H1 (cell line): ENCODE results near the gene RAB30. TPM values are rescaled to one million over a fixed set of nuclear protein-coding genes. Genes with fewer than 3 reads are reported as not detected.

Source experiments
- CTCF ChIA-PET: fragments of 300-600 bp; sonication (Branson Sonifier 250); formaldehyde crosslinking; loops from one replicate; lab custom pipeline; 2021; ENCODE audit not compliant: partially characterized antibody; lab: Charles Lee
- POLR2A ChIA-PET: fragments of 300-600 bp; sonication (Branson Sonifier 250); formaldehyde crosslinking; loops from one replicate; lab custom pipeline; 2021; ENCODE audit warnings: inconsistent platforms; ENCODE audit not compliant: partially characterized antibody; lab: Charles Lee
- DNase-seq, 2 experiments: peaks; one replicate each; pipeline versions ENCODE4 v3.0.0 to v3.0.0-alpha.2; 2010 to 2022; ENCODE audit warnings: low spot score in 2 of 2, low read depth in 1 of 2, mixed read lengths in 1 of 2
- FAIRE-seq: peaks from 2 replicates; lab custom pipeline; 2011; peaks lifted over from hg19 to GRCh38; lab: Jason Lieb, UNC
- H2AFZ ChIP-seq: 2 replicates; pipeline ENCODE4 v1.8.1; 2012; ENCODE audit warnings: low read length, inconsistent platforms
- H2AK5ac ChIP-seq: 2 replicates; pipeline ENCODE4 v1.6.1; 2013; ENCODE audit warnings: low read depth, low read length
- H2BK120ac ChIP-seq: replicated peaks from 2 replicates; pipeline ENCODE3; 2013; ENCODE audit warnings: low read depth, low read length, inconsistent platforms
- H2BK12ac ChIP-seq: 2 replicates; pipeline ENCODE4 v1.6.1; 2013; ENCODE audit warnings: low read depth, low read length
- H2BK15ac ChIP-seq: 2 replicates; pipeline ENCODE4 v1.6.1; 2013; ENCODE audit warnings: low read length
- H2BK20ac ChIP-seq: 2 replicates; pipeline ENCODE4 v1.6.1; 2013; ENCODE audit warnings: low read length
- H2BK5ac ChIP-seq: 2 replicates; pipeline ENCODE4 v1.6.1; 2013; ENCODE audit warnings: low read depth, low read length
- H3K14ac ChIP-seq: 2 replicates; pipeline ENCODE4 v1.6.1; 2013; ENCODE audit warnings: inconsistent platforms; ENCODE audit not compliant: insufficient read length
- H3K18ac ChIP-seq: 2 replicates; pipeline ENCODE4 v1.6.1; 2013; ENCODE audit warnings: low read length; ENCODE audit errors: extremely low read depth
- H3K23ac ChIP-seq: 2 replicates; pipeline ENCODE4 v1.6.1; 2013; ENCODE audit warnings: inconsistent platforms; ENCODE audit not compliant: insufficient read length
- H3K23me2 ChIP-seq: 2 replicates; pipeline ENCODE4 v1.6.1; 2013; ENCODE audit warnings: low read depth, low read length
- H3K27ac ChIP-seq: 2 replicates; pipeline ENCODE4 v1.6.1; 2011; ENCODE audit warnings: low read depth, low read length, inconsistent platforms
- H3K27me3 ChIP-seq, 4 experiments: replicated peaks in 1 of 4; 1 replicate in 1 of 4; 2 replicates in 3 of 4; pipeline versions ENCODE4 v1.6.1 to v1.8.1; 2011 to 2013; ENCODE audit warnings: low read length in 3 of 4, mild to moderate bottlenecking in 3 of 4, inconsistent platforms in 2 of 4, mixed read lengths in 2 of 4, moderate library complexity in 1 of 4; ENCODE audit not compliant: control insufficient read depth in 3 of 4, insufficient read depth in 3 of 4; ENCODE audit errors: extremely low read depth in 1 of 4
- H3K36me3 ChIP-seq, 4 experiments: 2 replicates each; pipeline versions ENCODE4 v1.6.1 to v1.8.1; 2011 to 2013; ENCODE audit warnings: mild to moderate bottlenecking in 4 of 4, low read length in 3 of 4, moderate library complexity in 2 of 4, control low read depth in 1 of 4, inconsistent platforms in 1 of 4; ENCODE audit not compliant: insufficient read depth in 4 of 4, control insufficient read depth in 2 of 4
- H3K4ac ChIP-seq: replicated peaks from 2 replicates; pipeline ENCODE3; 2013; ENCODE audit warnings: low read length, low read depth, mixed read lengths, inconsistent platforms; ENCODE audit not compliant: insufficient read length
- H3K4me1 ChIP-seq, 4 experiments: replicated peaks in 1 of 4; 1 replicate in 1 of 4; 2 replicates in 3 of 4; pipeline versions ENCODE4 v1.6.1 to v1.8.1; 2011 to 2013; ENCODE audit warnings: low read length in 3 of 4, inconsistent platforms in 2 of 4, mixed read lengths in 1 of 4; ENCODE audit not compliant: insufficient read depth in 4 of 4, control insufficient read depth in 3 of 4
- H3K4me2 ChIP-seq, 2 experiments: 2 replicates each; pipeline versions ENCODE4 v1.6.1 to v1.8.1; 2011 to 2013; ENCODE audit warnings: low read depth in 2 of 2, low read length in 2 of 2, control low read depth in 1 of 2, inconsistent platforms in 1 of 2, mild to moderate bottlenecking in 1 of 2; ENCODE audit not compliant: insufficient read depth in 1 of 2
- H3K4me3 ChIP-seq, 4 experiments: fragments of 200-600, 300-600 bp in 1 of 4; sonication (generic), shearing (Covaris generic), sonication (Bioruptor Twin) in 1 of 4; 2 replicates each; pipeline versions ENCODE4 v1.5.1 to v1.8.1; 2011 to 2016; ENCODE audit warnings: low read length in 4 of 4, low read depth in 3 of 4, control low read depth in 2 of 4, inconsistent platforms in 2 of 4, mild to moderate bottlenecking in 2 of 4, mixed read lengths in 1 of 4, moderate library complexity in 1 of 4; ENCODE audit not compliant: insufficient read depth in 2 of 4; ENCODE audit errors: extremely low read depth in 1 of 4
- H3K56ac ChIP-seq: replicated peaks from 2 replicates; pipeline ENCODE3; 2013; ENCODE audit warnings: low read depth, mild to moderate bottlenecking, mixed read lengths, low read length, inconsistent platforms; ENCODE audit not compliant: insufficient read length
- H3K79me1 ChIP-seq: 2 replicates; pipeline ENCODE4 v1.6.1; 2013; ENCODE audit warnings: low read depth, low read length, control low read depth
- H3K79me2 ChIP-seq, 2 experiments: 2 replicates each; pipeline versions ENCODE4 v1.6.1 to v1.8.1; 2012 to 2013; ENCODE audit warnings: low read length in 2 of 2, mild to moderate bottlenecking in 2 of 2, inconsistent platforms in 1 of 2; ENCODE audit not compliant: insufficient read depth in 2 of 2, control insufficient read depth in 1 of 2
- H3K9ac ChIP-seq, 4 experiments: replicated peaks in 1 of 4; 1 replicate in 1 of 4; 2 replicates in 3 of 4; pipeline versions ENCODE4 v1.6.1 to v1.8.1; 2011 to 2013; ENCODE audit warnings: low read depth in 3 of 4, low read length in 3 of 4, control low read depth in 2 of 4, mild to moderate bottlenecking in 2 of 4, moderate library complexity in 2 of 4, inconsistent platforms in 1 of 4; ENCODE audit errors: extremely low read depth in 1 of 4
- H3K9me3 ChIP-seq, 2 experiments: 2 replicates each; pipeline versions ENCODE4 v1.6.1 to v1.8.1; 2012 to 2013; ENCODE audit warnings: mild to moderate bottlenecking in 2 of 2, moderate library complexity in 2 of 2, control low read depth in 1 of 2, inconsistent platforms in 1 of 2, low read depth in 1 of 2, low read length in 1 of 2, mixed read lengths in 1 of 2; ENCODE audit not compliant: insufficient read depth in 2 of 2
- H4K20me1 ChIP-seq, 2 experiments: replicated peaks in 1 of 2; 2 replicates each; pipeline versions ENCODE3 to v1.8.1; 2011 to 2013; ENCODE audit warnings: inconsistent platforms in 2 of 2, low read length in 2 of 2, mild to moderate bottlenecking in 1 of 2; ENCODE audit not compliant: insufficient read depth in 2 of 2, control insufficient read depth in 1 of 2
- H4K5ac ChIP-seq: 2 replicates; pipeline ENCODE4 v1.6.1; 2013; ENCODE audit warnings: low read length, low read depth, mixed read lengths, inconsistent platforms; ENCODE audit not compliant: insufficient read length
- H4K8ac ChIP-seq: 2 replicates; pipeline ENCODE4 v1.8.0; 2013; ENCODE audit warnings: mild to moderate bottlenecking, moderate library complexity, low read length, inconsistent platforms; ENCODE audit not compliant: insufficient read depth; ENCODE audit errors: extremely low read depth
- H4K91ac ChIP-seq: replicated peaks from 2 replicates; pipeline ENCODE3; 2013; ENCODE audit warnings: low read length, mixed read lengths, inconsistent platforms; ENCODE audit not compliant: insufficient read length
- ASH2L ChIP-seq: fragments of 200-600, 300-600 bp; sonication (generic); IDR thresholded peaks from one replicate; pipeline ENCODE4 v1.7.1; 2017; ENCODE audit warnings: low read length
- CHD1 ChIP-seq: IDR thresholded peaks from 2 replicates; pipeline ENCODE4 v1.6.1; 2012; ENCODE audit warnings: low read depth, low read length, improper control_type of control experiment
- HDAC2 ChIP-seq, 2 experiments: fragments of 300-600 bp in 1 of 2; sonication (generic) in 1 of 2; IDR thresholded peaks; 2 replicates each; pipeline ENCODE4 v1.6.1; 2011 to 2012; ENCODE audit warnings: low read depth in 2 of 2, low read length in 2 of 2, mild to moderate bottlenecking in 2 of 2, moderate library complexity in 2 of 2, borderline replicate concordance in 1 of 2, inconsistent platforms in 1 of 2
- KDM1A ChIP-seq: fragments of 200-600, 300-600 bp; sonication (generic); IDR thresholded peaks from 2 replicates; pipeline ENCODE4 v1.7.1; 2016; ENCODE audit warnings: mild to moderate bottlenecking, low read length, borderline replicate concordance
- NANOG ChIP-seq: IDR thresholded peaks from 2 replicates; pipeline ENCODE4 v1.6.1; 2011; ENCODE audit warnings: low read length, low read depth, mild to moderate bottlenecking, inconsistent platforms; ENCODE audit not compliant: insufficient read depth, poor library complexity, severe bottlenecking
- PHF8 ChIP-seq: fragments of 200-600 bp; sonication (generic); conservative IDR thresholded peaks from 2 replicates; pipeline ENCODE4 v1.7.1; 2012; ENCODE audit warnings: low read depth, mild to moderate bottlenecking, inconsistent platforms, low read length, moderate library complexity
- RFX5 ChIP-seq: IDR thresholded peaks from 2 replicates; pipeline ENCODE4 v1.6.1; 2011; ENCODE audit warnings: low read depth, low read length, improper control_type of control experiment, borderline replicate concordance
- SIX5 ChIP-seq: IDR thresholded peaks from 2 replicates; pipeline ENCODE4 v1.6.1; 2011; ENCODE audit warnings: mild to moderate bottlenecking, low read depth, low read length
- SP4 ChIP-seq: IDR thresholded peaks from 2 replicates; pipeline ENCODE4 v1.6.1; 2012; ENCODE audit warnings: low read length, inconsistent platforms
- SUZ12 ChIP-seq: fragments of 200-600 bp; sonication (generic); IDR thresholded peaks from 2 replicates; pipeline ENCODE4 v1.6.1; 2012; ENCODE audit warnings: mild to moderate bottlenecking, inconsistent platforms, low read length, moderate library complexity, mixed read lengths
- YY1 ChIP-seq: IDR thresholded peaks from 2 replicates; pipeline ENCODE4 v1.6.1; 2011; ENCODE audit warnings: low read depth, mild to moderate bottlenecking, low read length
- ZNF274 ChIP-seq: IDR thresholded peaks from 2 replicates; pipeline ENCODE4 v1.7.0; 2012; ENCODE audit warnings: low read length, borderline replicate concordance; ENCODE audit errors: extremely low read depth
- polyA plus RNA-seq, 7 experiments: library from polyadenylated mRNA; depleted of rRNA in 3 of 7; stranded (reverse) in 5 of 7; unstranded in 2 of 7; fragments of >200 nt in 5 of 7; fragments of 200-250 nt in 2 of 7; gene quantifications; 1 replicate in 5 of 7; 2 replicates in 1 of 7; 4 replicates in 1 of 7; pipeline versions ENCODE4 v1.2.1 to v1.2.3, GENCODE V29; 2011 to 2013; ENCODE audit warnings: missing spikeins in 2 of 7, mixed read lengths in 2 of 7
- total RNA-seq: library from RNA; stranded (reverse); fragmentation: NEBNext Ultra II Directional; extraction: Animal tissue kit (Norgen Biotek cat#: 25700); gene quantifications from 2 replicates; pipeline ENCODE4 v1.2.1, GENCODE V29; 2021
- TF ChIP-seq, protein P1 (sequence below): IDR thresholded peaks from 2 replicates; pipeline ENCODE4 v1.6.1; 2012; ENCODE audit warnings: inconsistent platforms

The RAB30 gene
- total and polyA plus RNA-seq, 2 of the 8 experiments (the other 6 are each of a cell fraction or from before 2014, with no cell fraction given) = 1.6 to 11.7 TPM

DNA sequence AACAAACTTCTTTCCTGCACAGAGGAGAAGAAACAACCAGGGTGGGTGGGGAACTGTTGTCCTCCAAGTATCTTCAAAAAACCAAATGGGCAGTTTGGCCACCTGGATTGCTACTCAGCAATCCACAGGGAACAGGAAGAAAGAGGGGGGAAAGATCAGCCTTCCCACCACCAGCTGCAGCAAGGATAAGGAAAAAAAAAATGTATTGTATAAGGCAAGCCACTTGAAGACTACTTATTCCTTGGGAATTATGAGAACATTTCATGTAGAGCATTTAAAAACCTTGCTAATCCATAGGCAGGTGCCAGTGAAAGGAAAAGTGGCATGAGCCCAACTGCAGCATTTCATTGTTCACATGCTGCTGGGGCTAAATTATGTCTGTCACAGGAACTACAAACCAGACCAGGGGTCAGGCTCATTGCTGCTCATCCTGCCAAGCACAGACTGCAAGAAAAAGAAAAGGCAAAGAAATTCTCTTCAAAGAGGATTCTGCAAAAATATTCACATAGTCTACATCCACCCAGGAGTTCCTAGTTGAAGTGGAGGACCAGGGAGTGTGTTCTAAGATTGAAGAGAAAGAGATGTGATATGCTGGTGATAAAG, 2.2 kb downstream of the RAB30 start:
- H3K27ac ChIP-seq = no peak overlapping the region
- no peak overlapping the region for H2BK5ac ChIP-seq
- peaks cover 3 to 40% of the 10 kb centered on the region in 2 experiments; a peak in 3 of 4 replicates for H3K79me2 ChIP-seq
- H2BK20ac ChIP-seq = no peak overlapping the region
- peaks cover 3% of the 10 kb centered on the region; the same call in 1 of the 2 replicates for H3K79me1 ChIP-seq
- H4K91ac ChIP-seq = no peak overlapping the region
- H3K23me2 ChIP-seq = peaks cover 13% of the 10 kb centered on the region
- H3K4ac ChIP-seq = no peak overlapping the region
- H3K4me2 ChIP-seq = peak overlapping the region in 1 of 2 experiments; percentile 99; a peak in 1 of 4 replicates
- no peak overlapping the region for H3K56ac ChIP-seq
- H2BK12ac ChIP-seq = no peak overlapping the region; the same call in 1 of the 2 replicates
- H3K9ac ChIP-seq = no peak overlapping the region; a peak in 2 of 7 replicates
- no peak overlapping the region for H4K5ac ChIP-seq
- POLR2A ChIA-PET = interaction anchor here (0.8 to 7.9 kb wide), 4 partner anchors 10 to 184 kb away, joined by 3 to 60 read pairs (median 5); no protein-coding TSS in a partner anchor
- FAIRE-seq (no peak), DNase-seq (no peak)
- no peak overlapping the region for H2AFZ ChIP-seq
- H3K27me3 ChIP-seq = no peaks in the 10 kb centered on the region
- CTCF ChIA-PET = no interaction called here
- H3K9me3 ChIP-seq = no peaks in the 10 kb centered on the region
- H2BK120ac ChIP-seq = no peak overlapping the region
- H3K14ac ChIP-seq = no peak overlapping the region
- peaks cover 0 to 2% of the 10 kb centered on the region in 2 experiments for H4K20me1 ChIP-seq
- H2AK5ac ChIP-seq = no peak overlapping the region
- no peak overlapping the region for H3K18ac ChIP-seq
- peak overlapping the region in 1 of 4 experiments; percentile 16; a peak in 1 of 8 replicates for H3K4me3 ChIP-seq
- H4K8ac ChIP-seq = no peak overlapping the region
- H2BK15ac ChIP-seq = no peak overlapping the region
- H3K4me1 ChIP-seq = peaks cover 0 to 17% (median 3%) of the 10 kb centered on the region in 4 experiments; a peak in 4 of 7 replicates
- peaks cover 0 to 11% (median 3%) of the 10 kb centered on the region in 4 experiments; a peak in 4 of 8 replicates for H3K36me3 ChIP-seq
- no peak overlapping the region for H3K23ac ChIP-seq
- TF ChIP-seq KDM1A (no peak), YY1 (no peak), SUZ12 (no peak), PHF8 (no peak), RFX5 (no peak), ZNF274 (no peak), SIX5 (no peak), HDAC2 (IDR thresholded peaks at IDR 0.05; ENCODE audit: borderline replicate concordance in 1 of 2, low read depth in 2 of 2, low read length in 2 of 2) (no peak), NANOG (no peak), CHD1 (no peak), SP4 (no peak), ASH2L (no peak)
- TF ChIP-seq, protein P1, sequence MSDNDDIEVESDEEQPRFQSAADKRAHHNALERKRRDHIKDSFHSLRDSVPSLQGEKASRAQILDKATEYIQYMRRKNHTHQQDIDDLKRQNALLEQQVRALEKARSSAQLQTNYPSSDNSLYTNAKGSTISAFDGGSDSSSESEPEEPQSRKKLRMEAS = no peak
